K562 (cell line): ENCODE results near the gene HLA-DOA. TPM values are rescaled to one million over a fixed set of nuclear protein-coding genes. Genes with fewer than 3 reads are reported as not detected.
A peak's percentile ranks its signal among the peaks of the same experiment; 100 is the strongest.

ENCODE experiments used
- E2F3 ChIP-seq: fragments of 250-450 bp; sonication (Bioruptor Pico); IDR thresholded peaks from 2 replicates; pipeline ENCODE4 v1.4.0; 2020; ENCODE audit warnings: mild to moderate bottlenecking
- EGR1 ChIP-seq: fragments of 450-650 bp; conservative IDR thresholded peaks from 2 replicates; pipeline ENCODE4 v1.6.1; 2017; ENCODE audit warnings: mild to moderate bottlenecking
- FOSL1 ChIP-seq: fragments of 200-800 bp; sonication (Bioruptor generic); conservative IDR thresholded peaks from 2 replicates; pipeline ENCODE4 v1.6.1; 2016; ENCODE audit warnings: missing genetic modification characterization, missing compliant biosample characterization
- HDAC2 ChIP-seq: fragments of 450-650 bp; IDR thresholded peaks from 2 replicates; pipeline ENCODE4 v1.6.1; 2016; ENCODE audit warnings: mild to moderate bottlenecking
- ILF3 ChIP-seq: fragments of 450-650 bp; IDR thresholded peaks from 2 replicates; pipeline ENCODE4 v1.6.1; 2018; ENCODE audit warnings: antibody characterized with exemption, mild to moderate bottlenecking, moderate library complexity, borderline replicate concordance
- KLF16 ChIP-seq: IDR thresholded peaks from 2 replicates; pipeline ENCODE4 v1.6.1; 2016; ENCODE audit warnings: antibody characterized with exemption
- KLF6 ChIP-seq: fragments of 250-450 bp; sonication (Bioruptor Pico); IDR thresholded peaks from 2 replicates; pipeline ENCODE4 v1.4.0; 2020; ENCODE audit warnings: mild to moderate bottlenecking, moderate library complexity, borderline replicate concordance
- MCM7 ChIP-seq, 2 experiments: fragments of 450-650 bp; IDR thresholded peaks; 2 replicates each; pipeline ENCODE4 v1.6.1; 2016 to 2018
- NCOR1 ChIP-seq: fragments of 450-650 bp; IDR thresholded peaks from 2 replicates; pipeline ENCODE4 v1.6.1; 2016; ENCODE audit warnings: mild to moderate bottlenecking, moderate library complexity
- SMC3 ChIP-seq: conservative IDR thresholded peaks from 2 replicates; pipeline ENCODE4 v1.6.1; 2011; ENCODE audit warnings: low read depth, low read length, improper control_type of control experiment; ENCODE audit not compliant: insufficient read depth
- ZKSCAN1 ChIP-seq: fragments of 150-350 bp; IDR thresholded peaks from 2 replicates; pipeline ENCODE4 v1.6.1; 2016; ENCODE audit warnings: low read depth, low read length
- ZNF165 ChIP-seq: fragments of 250-450 bp; sonication (Bioruptor Pico); IDR thresholded peaks from 2 replicates; pipeline ENCODE4 v1.4.0; 2020; ENCODE audit warnings: borderline replicate concordance
- ZNF551 ChIP-seq: fragments of 250-450 bp; sonication (Bioruptor Pico); IDR thresholded peaks from 2 replicates; pipeline ENCODE4 v1.5.0; 2021; ENCODE audit warnings: mild to moderate bottlenecking, moderate library complexity
- polyA plus RNA-seq, 8 experiments: library from polyadenylated mRNA; depleted of rRNA in 4 of 8; stranded (reverse) in 5 of 8; unstranded in 3 of 8; fragments of >200 nt; fragmentation: Nextera tagmentation in 2 of 8; fragmentation: Illumina TruSeq in 1 of 8; extraction: Ambion mirVana in 2 of 8; extraction: Trizol in 1 of 8; gene quantifications; 2 replicates each; pipeline versions ENCODE4 v1.2.1 to v1.2.3, GENCODE V29; 2011 to 2014; ENCODE audit warnings: inconsistent platforms in 1 of 8, missing spikeins in 1 of 8
- total RNA-seq, 7 experiments: library from RNA; depleted of rRNA in 6 of 7; stranded (reverse); fragments of >200 nt in 6 of 7; fragmentation: Illumina TruSeq in 2 of 7; extraction: Trizol in 2 of 7; gene quantifications; 2 replicates each; pipeline versions ENCODE4 v1.2.1 to v1.2.3, GENCODE V29; 2011 to 2021; ENCODE audit warnings: low replicate concordance in 1 of 7
- TF ChIP-seq, protein P1 (sequence below): fragments of 450-650 bp; formaldehyde crosslinking; conservative IDR thresholded peaks from 2 replicates; pipeline ENCODE4 v1.4.0; 2022; ENCODE audit warnings: mild to moderate bottlenecking, missing genetic modification characterization
- TF ChIP-seq, protein P2 (sequence below): fragments of 450-650 bp; conservative IDR thresholded peaks from 2 replicates; pipeline ENCODE4 v1.6.1; 2016; ENCODE audit warnings: missing genetic modification characterization, low read depth, mild to moderate bottlenecking, control low read depth, missing compliant biosample characterization
- TF ChIP-seq, protein P3 (sequence below): fragments of 250-450 bp; sonication (Bioruptor Pico); IDR thresholded peaks from 2 replicates; pipeline ENCODE4 v1.5.0; 2020; ENCODE audit warnings: mild to moderate bottlenecking
- TF ChIP-seq, protein P4 (sequence below): fragments of 450-650 bp; IDR thresholded peaks from 2 replicates; pipeline ENCODE4 v1.7.0; 2016; ENCODE audit warnings: borderline replicate concordance
- TF ChIP-seq, protein P5 (sequence below), 2 experiments: fragments of 150-350 bp in 1 of 2; IDR thresholded peaks; 2 replicates each; pipeline ENCODE4 v1.6.1; 2012 to 2016; ENCODE audit warnings: low read depth in 2 of 2, low read length in 2 of 2, mild to moderate bottlenecking in 1 of 2, moderate library complexity in 1 of 2

HLA-DOA gene
- total and polyA plus RNA-seq, 9 of the 15 experiments (the other 6 are each of a cell fraction or from before 2014, with no cell fraction given), result 0.07 TPM; not detected in 8

DNA sequence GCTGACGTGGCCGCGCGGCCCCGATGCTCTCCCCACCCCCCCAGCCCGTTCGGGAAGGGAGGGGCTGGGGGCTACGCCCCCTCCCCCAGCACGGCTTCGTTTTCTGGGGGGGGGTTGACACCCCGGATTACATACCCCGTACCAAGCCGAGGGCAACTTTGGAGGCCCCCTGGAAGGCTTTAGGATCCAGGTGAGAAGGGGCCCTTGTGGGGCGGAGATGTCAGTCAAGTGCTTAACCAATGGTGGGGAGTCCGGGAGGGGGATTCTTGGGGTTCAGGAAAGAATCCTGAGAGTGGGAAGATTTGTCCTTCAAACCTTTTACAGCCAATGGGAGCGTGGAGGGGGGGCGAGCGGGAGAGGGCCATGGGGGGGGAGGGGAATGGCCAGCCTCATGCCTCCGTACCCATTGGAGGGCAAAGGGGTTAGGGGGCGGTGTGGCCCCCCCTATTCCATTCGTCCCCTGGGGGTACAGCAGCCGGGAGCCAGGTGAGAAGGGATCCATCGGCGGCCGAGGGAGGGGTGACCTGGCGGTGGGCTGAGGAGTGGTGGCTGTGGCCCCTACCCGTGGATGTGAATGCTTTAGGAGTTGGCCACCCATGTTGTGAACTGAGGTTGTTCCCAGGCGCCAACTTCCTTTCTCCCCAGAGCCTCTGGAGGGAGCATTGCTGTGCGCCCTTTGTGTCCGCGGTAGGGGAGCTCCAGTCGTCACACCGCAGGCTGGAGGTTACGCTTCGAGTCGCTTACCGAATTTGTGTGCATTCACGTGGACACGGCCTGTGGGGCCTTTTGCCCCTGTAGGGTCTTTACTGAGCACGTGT is 40.3 kb downstream of the HLA-DOA start (continued):
- peak; percentile 68 for TF ChIP-seq EGR1
- TF ChIP-seq, protein P1, sequence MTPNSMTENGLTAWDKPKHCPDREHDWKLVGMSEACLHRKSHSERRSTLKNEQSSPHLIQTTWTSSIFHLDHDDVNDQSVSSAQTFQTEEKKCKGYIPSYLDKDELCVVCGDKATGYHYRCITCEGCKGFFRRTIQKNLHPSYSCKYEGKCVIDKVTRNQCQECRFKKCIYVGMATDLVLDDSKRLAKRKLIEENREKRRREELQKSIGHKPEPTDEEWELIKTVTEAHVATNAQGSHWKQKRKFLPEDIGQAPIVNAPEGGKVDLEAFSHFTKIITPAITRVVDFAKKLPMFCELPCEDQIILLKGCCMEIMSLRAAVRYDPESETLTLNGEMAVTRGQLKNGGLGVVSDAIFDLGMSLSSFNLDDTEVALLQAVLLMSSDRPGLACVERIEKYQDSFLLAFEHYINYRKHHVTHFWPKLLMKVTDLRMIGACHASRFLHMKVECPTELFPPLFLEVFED (CRISPR knock-in tag), result no peak
- peak; percentile 18; the same call in 1 of the 2 replicates for TF ChIP-seq E2F3 (CRISPR knock-in tag)
- no peak for TF ChIP-seq ZNF551 (CRISPR knock-in tag)
- TF ChIP-seq, protein P2, sequence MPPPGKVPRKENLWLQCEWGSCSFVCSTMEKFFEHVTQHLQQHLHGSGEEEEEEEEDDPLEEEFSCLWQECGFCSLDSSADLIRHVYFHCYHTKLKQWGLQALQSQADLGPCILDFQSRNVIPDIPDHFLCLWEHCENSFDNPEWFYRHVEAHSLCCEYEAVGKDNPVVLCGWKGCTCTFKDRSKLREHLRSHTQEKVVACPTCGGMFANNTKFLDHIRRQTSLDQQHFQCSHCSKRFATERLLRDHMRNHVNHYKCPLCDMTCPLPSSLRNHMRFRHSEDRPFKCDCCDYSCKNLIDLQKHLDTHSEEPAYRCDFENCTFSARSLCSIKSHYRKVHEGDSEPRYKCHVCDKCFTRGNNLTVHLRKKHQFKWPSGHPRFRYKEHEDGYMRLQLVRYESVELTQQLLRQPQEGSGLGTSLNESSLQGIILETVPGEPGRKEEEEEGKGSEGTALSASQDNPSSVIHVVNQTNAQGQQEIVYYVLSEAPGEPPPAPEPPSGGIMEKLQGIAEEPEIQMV (tag), result no peak
- no peak for TF ChIP-seq SMC3
- TF ChIP-seq, protein P3, sequence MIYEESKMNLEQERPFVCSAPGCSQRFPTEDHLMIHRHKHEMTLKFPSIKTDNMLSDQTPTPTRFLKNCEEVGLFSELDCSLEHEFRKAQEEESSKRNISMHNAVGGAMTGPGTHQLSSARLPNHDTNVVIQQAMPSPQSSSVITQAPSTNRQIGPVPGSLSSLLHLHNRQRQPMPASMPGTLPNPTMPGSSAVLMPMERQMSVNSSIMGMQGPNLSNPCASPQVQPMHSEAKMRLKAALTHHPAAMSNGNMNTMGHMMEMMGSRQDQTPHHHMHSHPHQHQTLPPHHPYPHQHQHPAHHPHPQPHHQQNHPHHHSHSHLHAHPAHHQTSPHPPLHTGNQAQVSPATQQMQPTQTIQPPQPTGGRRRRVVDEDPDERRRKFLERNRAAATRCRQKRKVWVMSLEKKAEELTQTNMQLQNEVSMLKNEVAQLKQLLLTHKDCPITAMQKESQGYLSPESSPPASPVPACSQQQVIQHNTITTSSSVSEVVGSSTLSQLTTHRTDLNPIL, result peak; percentile 70; the same call in 1 of the 2 replicates
- TF ChIP-seq, protein P4, sequence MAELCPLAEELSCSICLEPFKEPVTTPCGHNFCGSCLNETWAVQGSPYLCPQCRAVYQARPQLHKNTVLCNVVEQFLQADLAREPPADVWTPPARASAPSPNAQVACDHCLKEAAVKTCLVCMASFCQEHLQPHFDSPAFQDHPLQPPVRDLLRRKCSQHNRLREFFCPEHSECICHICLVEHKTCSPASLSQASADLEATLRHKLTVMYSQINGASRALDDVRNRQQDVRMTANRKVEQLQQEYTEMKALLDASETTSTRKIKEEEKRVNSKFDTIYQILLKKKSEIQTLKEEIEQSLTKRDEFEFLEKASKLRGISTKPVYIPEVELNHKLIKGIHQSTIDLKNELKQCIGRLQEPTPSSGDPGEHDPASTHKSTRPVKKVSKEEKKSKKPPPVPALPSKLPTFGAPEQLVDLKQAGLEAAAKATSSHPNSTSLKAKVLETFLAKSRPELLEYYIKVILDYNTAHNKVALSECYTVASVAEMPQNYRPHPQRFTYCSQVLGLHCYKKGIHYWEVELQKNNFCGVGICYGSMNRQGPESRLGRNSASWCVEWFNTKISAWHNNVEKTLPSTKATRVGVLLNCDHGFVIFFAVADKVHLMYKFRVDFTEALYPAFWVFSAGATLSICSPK, result no peak
- TF ChIP-seq NCOR1, result no peak
- TF ChIP-seq KLF16, result no peak
- no peak for TF ChIP-seq HDAC2
- TF ChIP-seq FOSL1, result no peak
- no peak for TF ChIP-seq ZKSCAN1
- peak; percentile 95 for TF ChIP-seq KLF6
- TF ChIP-seq, protein P5, sequence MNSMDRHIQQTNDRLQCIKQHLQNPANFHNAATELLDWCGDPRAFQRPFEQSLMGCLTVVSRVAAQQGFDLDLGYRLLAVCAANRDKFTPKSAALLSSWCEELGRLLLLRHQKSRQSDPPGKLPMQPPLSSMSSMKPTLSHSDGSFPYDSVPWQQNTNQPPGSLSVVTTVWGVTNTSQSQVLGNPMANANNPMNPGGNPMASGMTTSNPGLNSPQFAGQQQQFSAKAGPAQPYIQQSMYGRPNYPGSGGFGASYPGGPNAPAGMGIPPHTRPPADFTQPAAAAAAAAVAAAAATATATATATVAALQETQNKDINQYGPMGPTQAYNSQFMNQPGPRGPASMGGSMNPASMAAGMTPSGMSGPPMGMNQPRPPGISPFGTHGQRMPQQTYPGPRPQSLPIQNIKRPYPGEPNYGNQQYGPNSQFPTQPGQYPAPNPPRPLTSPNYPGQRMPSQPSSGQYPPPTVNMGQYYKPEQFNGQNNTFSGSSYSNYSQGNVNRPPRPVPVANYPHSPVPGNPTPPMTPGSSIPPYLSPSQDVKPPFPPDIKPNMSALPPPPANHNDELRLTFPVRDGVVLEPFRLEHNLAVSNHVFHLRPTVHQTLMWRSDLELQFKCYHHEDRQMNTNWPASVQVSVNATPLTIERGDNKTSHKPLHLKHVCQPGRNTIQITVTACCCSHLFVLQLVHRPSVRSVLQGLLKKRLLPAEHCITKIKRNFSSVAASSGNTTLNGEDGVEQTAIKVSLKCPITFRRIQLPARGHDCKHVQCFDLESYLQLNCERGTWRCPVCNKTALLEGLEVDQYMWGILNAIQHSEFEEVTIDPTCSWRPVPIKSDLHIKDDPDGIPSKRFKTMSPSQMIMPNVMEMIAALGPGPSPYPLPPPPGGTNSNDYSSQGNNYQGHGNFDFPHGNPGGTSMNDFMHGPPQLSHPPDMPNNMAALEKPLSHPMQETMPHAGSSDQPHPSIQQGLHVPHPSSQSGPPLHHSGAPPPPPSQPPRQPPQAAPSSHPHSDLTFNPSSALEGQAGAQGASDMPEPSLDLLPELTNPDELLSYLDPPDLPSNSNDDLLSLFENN (IDR thresholded peaks at IDR 0.05; ENCODE audit: low read depth in 2 of 2, low read length in 2 of 2), result 0 out of 4 replicates have a peak, but pooled peaks of 1 of the 2 experiments have one; percentile 13
- TF ChIP-seq ZNF165, result no peak
- TF ChIP-seq ILF3, result no peak
- TF ChIP-seq MCM7 (IDR thresholded peaks at IDR 0.05), result no peak
